HL-60/S4 treated with phorbol 12-myristate 13-acetate at 8.2 ng/mL for 4 days and 3 days (cell line): ENCODE data around the gene SREBF2.
"Not testable (repeated sequence)": the region's sequence is repeated elsewhere in the genome, so short reads cannot be mapped to it uniquely, and the experiment has no call there.

Experiments used
- in situ Hi-C: fragments of 300-500 bp; cut with MboI; formaldehyde crosslinking; loops from 2 replicates; pipeline ENCODE4 v1.15.0; 2022; ENCODE audit warnings: low sequenced_read_pairs

The SREBF2 gene

GRCh38 chr22:41820447-41820846 is 12.5 kb upstream of the SREBF2 start:
- in situ Hi-C loops, result no loop called here

- in situ Hi-C loops, result no loop called here
Measured at GRCh38 chr22:41821471-41822316, 11.2 kb upstream of the SREBF2 start.

- in situ Hi-C loops, result no loop called here
Measured at GRCh38 chr22:41822317-41823057, 10.4 kb upstream of the SREBF2 start.

GRCh38 chr22:41823797-41824196 is 9.1 kb upstream of the SREBF2 start:
- in situ Hi-C loops, result no loop called here

- in situ Hi-C loops, result no loop called here
Measured at GRCh38 chr22:41825376-41825775, 7.5 kb upstream of the SREBF2 start.

GRCh38 chr22:41826021-41826420 is 6.9 kb upstream of the SREBF2 start:
- in situ Hi-C loops, result no loop called here

GRCh38 chr22:41826430-41827383 is 6.2 kb upstream of the SREBF2 start:
- in situ Hi-C loops, result no loop called here

GRCh38 chr22:41827671-41828070 is 5.2 kb upstream of the SREBF2 start:
- in situ Hi-C loops, result no loop called here

- in situ Hi-C loops, result no loop called here
Measured at GRCh38 chr22:41828516-41828915, 4.4 kb upstream of the SREBF2 start.

- in situ Hi-C loops, result no loop called here
Measured at GRCh38 chr22:41830174-41830573, 2.7 kb upstream of the SREBF2 start.

GRCh38 chr22:41831383-41831782 is 1.5 kb upstream of the SREBF2 start:
- in situ Hi-C loops, result no loop called here

- in situ Hi-C loops, result no loop called here
Measured at GRCh38 chr22:41831828-41832552, 915 bp upstream of the SREBF2 start.

GRCh38 chr22:41833369-41834004 is 582 bp downstream of the SREBF2 start:
- in situ Hi-C loops, result no loop called here

GRCh38 chr22:41834005-41834944 is 1.4 kb downstream of the SREBF2 start:
- in situ Hi-C loops, result no loop called here

GRCh38 chr22:41835462-41835861 is 2.6 kb downstream of the SREBF2 start:
- in situ Hi-C loops, result not testable (repeated sequence)

GRCh38 chr22:41836551-41836950 is 3.6 kb downstream of the SREBF2 start:
- in situ Hi-C loops, result no loop called here

GRCh38 chr22:41838842-41839618 is 6.1 kb downstream of the SREBF2 start:
- in situ Hi-C loops, result no loop called here

- in situ Hi-C loops, result no loop called here
Measured at GRCh38 chr22:41840216-41840615, 7.3 kb downstream of the SREBF2 start.
